GM19099 (cell line): ENCODE results near the gene CCDC12.

ENCODE experiments used
- POLR2A ChIP-seq: IDR thresholded peaks from 3 replicates; pipeline ENCODE4 v1.6.1; 2011; ENCODE audit warnings: low read depth; ENCODE audit not compliant: insufficient read length; ENCODE audit errors: extremely low read depth

The CCDC12 gene

GRCh38 chr3:46923559-46924350 is 52.8 kb downstream of the CCDC12 start:
- TF ChIP-seq POLR2A: no peak

GRCh38 chr3:46922871-46923558 is 53.5 kb downstream of the CCDC12 start:
- no peak for TF ChIP-seq POLR2A

GRCh38 chr3:46922426-46922825 is 54.1 kb downstream of the CCDC12 start:
- no peak for TF ChIP-seq POLR2A

- no peak for TF ChIP-seq POLR2A
These were observed 54.7 kb downstream of the CCDC12 start for GRCh38 chr3:46921871-46922271.

GRCh38 chr3:46921041-46921440 is 55.5 kb downstream of the CCDC12 start:
- TF ChIP-seq POLR2A: no peak

GRCh38 chr3:46918634-46919033 is 57.9 kb downstream of the CCDC12 start:
- TF ChIP-seq POLR2A: no peak

- TF ChIP-seq POLR2A: no peak
These were observed 58.3 kb downstream of the CCDC12 start for GRCh38 chr3:46918202-46918601.

GRCh38 chr3:46917257-46917656 is 59.3 kb downstream of the CCDC12 start:
- no peak for TF ChIP-seq POLR2A

- no peak for TF ChIP-seq POLR2A
These were observed 59.7 kb downstream of the CCDC12 start for GRCh38 chr3:46916799-46917198.

- no peak for TF ChIP-seq POLR2A
These were observed 60.3 kb downstream of the CCDC12 start for GRCh38 chr3:46916278-46916677.

GRCh38 chr3:46915297-46915822 is 61.2 kb downstream of the CCDC12 start:
- TF ChIP-seq POLR2A: no peak

GRCh38 chr3:46914849-46915248 is 61.7 kb downstream of the CCDC12 start:
- TF ChIP-seq POLR2A: no peak

GRCh38 chr3:46913644-46914043 is 62.9 kb downstream of the CCDC12 start:
- TF ChIP-seq POLR2A: no peak

- TF ChIP-seq POLR2A: no peak
These were observed 63.6 kb downstream of the CCDC12 start for GRCh38 chr3:46912986-46913385.

- no peak for TF ChIP-seq POLR2A
These were observed 66.3 kb downstream of the CCDC12 start for GRCh38 chr3:46910166-46910760.

GRCh38 chr3:46909535-46910161 is 66.9 kb downstream of the CCDC12 start:
- TF ChIP-seq POLR2A: no peak

- no peak for TF ChIP-seq POLR2A
These were observed 67.5 kb downstream of the CCDC12 start for GRCh38 chr3:46908986-46909534.
